Naive B cell (primary cell): ENCODE measurements around the gene RRAGD. TPM values are rescaled to one million over a fixed set of nuclear protein-coding genes. Genes with fewer than 3 reads are reported as not detected.
A peak's percentile ranks its signal among the peaks of the same experiment; 100 is the strongest.

ENCODE experiments used
- ATAC-seq, 2 donors: fragments of 150-1000 bp; cut with Tn5 transposase; 2 replicates each; pipeline ENCODE4 v1.10.0; 2021; ENCODE audit warnings: low read depth in 2 of 2, mild to moderate bottlenecking in 2 of 2, moderate library complexity in 2 of 2
- DNase-seq: peaks from one replicate; pipeline ENCODE4 v3.0.0; 2022
- H3K27ac Mint-ChIP-seq, 6 donors: one replicate each; pipeline ENCODE4 v1.8.0; 2020 to 2022; ENCODE audit warnings: mild to moderate bottlenecking in 6 of 6, mixed read lengths in 6 of 6, moderate library complexity in 5 of 6, inconsistent platforms in 2 of 6
- H3K27me3 Mint-ChIP-seq, 3 donors: one replicate each; pipeline ENCODE4 v1.8.0; 2021 to 2022; ENCODE audit warnings: mixed read lengths in 3 of 3, mild to moderate bottlenecking in 1 of 3
- H3K36me3 Mint-ChIP-seq, 2 donors: one replicate each; pipeline ENCODE4 v1.8.0; 2020 to 2022; ENCODE audit warnings: mixed read lengths in 2 of 2, inconsistent platforms in 1 of 2, mild to moderate bottlenecking in 1 of 2
- H3K4me1 Mint-ChIP-seq, 3 donors: one replicate each; pipeline ENCODE4 v1.8.0; 2020 to 2022; ENCODE audit warnings: mixed read lengths in 3 of 3, inconsistent platforms in 1 of 3, mild to moderate bottlenecking in 1 of 3, moderate library complexity in 1 of 3
- H3K4me3 Mint-ChIP-seq, 8 donors: one replicate each; pipeline ENCODE4 v1.8.0; 2020 to 2022; ENCODE audit warnings: mild to moderate bottlenecking in 8 of 8, mixed read lengths in 8 of 8, moderate library complexity in 8 of 8, inconsistent platforms in 2 of 8
- H3K9me3 Mint-ChIP-seq, 7 donors: one replicate each; pipeline ENCODE4 v1.8.0; 2020 to 2022; ENCODE audit warnings: mixed read lengths in 7 of 7, mild to moderate bottlenecking in 5 of 7, inconsistent platforms in 2 of 7, moderate library complexity in 1 of 7
- polyA plus RNA-seq, 6 donors: library from polyadenylated mRNA; unstranded; fragments of 300-500 nt; fragmentation: Illumina TruSeq; gene quantifications; one replicate each; pipeline ENCODE4 v1.2.3, GENCODE V29; 2021; ENCODE audit warnings: low read depth in 6 of 6

The RRAGD gene
- polyA plus RNA-seq, 6 donors from 2014 or later, result 0.21 to 0.68 (median 0.55) TPM

GRCh38 chr6:89357390-89357789, 54.7 kb downstream of the RRAGD start:
- peak; percentile 29 to 54 for ATAC-seq
- peaks cover 39 to 69% (median 54%) of the 10 kb centered on the region in 3 donors for H3K4me1 Mint-ChIP-seq
- no peaks in the 10 kb centered on the region for H3K27me3 Mint-ChIP-seq
- H3K4me3 Mint-ChIP-seq, result peak overlapping the region; percentile 76 to 94 (median 90)
- peak; percentile 53 for DNase-seq
- peaks cover 0 to under 1% (median 0%) of the 10 kb centered on the region in 7 donors for H3K9me3 Mint-ChIP-seq
- H3K27ac Mint-ChIP-seq, result peak overlapping the region; percentile 92 to 97 (median 96)
- no peaks in the 10 kb centered on the region for H3K36me3 Mint-ChIP-seq

GRCh38 chr6:89356642-89357170, 55.4 kb downstream of the RRAGD start:
- Mint-ChIP-seq H3K36me3 (no peaks in the 10 kb centered on the region), H3K27me3 (no peaks in the 10 kb centered on the region), H3K4me1 (peaks cover 41 to 72% (median 59%) of the 10 kb centered on the region in 3 donors), H3K27ac (peak overlapping the region; percentile 69 to 97 (median 94)), H3K4me3 (peak overlapping the region; percentile 76 to 94 (median 90)), H3K9me3 (no peaks in the 10 kb centered on the region)
- DNase-seq (no peak), ATAC-seq (no peak)

GRCh38 chr6:89355511-89356194, 56.4 kb downstream of the RRAGD start:
- Mint-ChIP-seq H3K27ac (peak overlapping the region in 3 of 6 donors; percentile 23 to 57 (median 55)), H3K4me3 (peak overlapping the region in 3 of 8 donors; percentile 12 to 76 (median 42)), H3K9me3 (no peaks in the 10 kb centered on the region), H3K4me1 (peaks cover 41 to 72% (median 66%) of the 10 kb centered on the region in 3 donors), H3K27me3 (no peaks in the 10 kb centered on the region), H3K36me3 (no peaks in the 10 kb centered on the region)
- no peak for DNase-seq
- no peak for ATAC-seq

GRCh38 chr6:89353702-89354392, 58.2 kb downstream of the RRAGD start:
- no peak for DNase-seq
- H3K36me3 Mint-ChIP-seq, result peaks cover 0 to 8% of the 10 kb centered on the region in 2 donors
- H3K9me3 Mint-ChIP-seq, result no peaks in the 10 kb centered on the region
- peak overlapping the region; percentile 92 to 97 (median 96) for H3K27ac Mint-ChIP-seq
- peak overlapping the region; percentile 85 to 98 (median 92) for H3K4me3 Mint-ChIP-seq
- H3K27me3 Mint-ChIP-seq, result no peaks in the 10 kb centered on the region
- H3K4me1 Mint-ChIP-seq, result peaks cover 49 to 75% (median 71%) of the 10 kb centered on the region in 3 donors
- ATAC-seq, result no peak

GRCh38 chr6:89353118-89353556, 58.9 kb downstream of the RRAGD start:
- peaks cover 0 to 11% of the 10 kb centered on the region in 2 donors for H3K36me3 Mint-ChIP-seq
- H3K27ac Mint-ChIP-seq, result peak overlapping the region; percentile 92 to 97 (median 96)
- H3K4me3 Mint-ChIP-seq, result peak overlapping the region; percentile 85 to 98 (median 92)
- ATAC-seq (peak; percentile 2 to 18), DNase-seq (no peak)
- H3K4me1 Mint-ChIP-seq, result peaks cover 52 to 79% (median 73%) of the 10 kb centered on the region in 3 donors
- no peaks in the 10 kb centered on the region for H3K27me3 Mint-ChIP-seq
- no peaks in the 10 kb centered on the region for H3K9me3 Mint-ChIP-seq

- peak; percentile 79 for DNase-seq
- H3K4me1 Mint-ChIP-seq, result peaks cover 55 to 77% (median 73%) of the 10 kb centered on the region in 3 donors
- peak within 1 kb of the TSS; percentile 93 to 98 (median 98) for H3K4me3 Mint-ChIP-seq
- peaks cover 0 to 11% of the 10 kb centered on the region in 2 donors for H3K36me3 Mint-ChIP-seq
- no peaks in the 10 kb centered on the region for H3K9me3 Mint-ChIP-seq
- no peaks in the 10 kb centered on the region for H3K27me3 Mint-ChIP-seq
- ATAC-seq, result peak; percentile 66 to 69
- H3K27ac Mint-ChIP-seq, result peak within 1 kb of the TSS; percentile 93 to 99 (median 97)
Observed at GRCh38 chr6:89352278-89353117, 59.6 kb downstream of the RRAGD start, which contains the start of gene UBE2J1. TSS of gene UBE2J1 (minus strand) at chr6:89352722. CDS start at chr6:89352569, 153 bp downstream.

- no peaks in the 10 kb centered on the region for H3K9me3 Mint-ChIP-seq
- peaks cover 57 to 77% (median 70%) of the 10 kb centered on the region in 3 donors for H3K4me1 Mint-ChIP-seq
- peaks cover 0 to 11% of the 10 kb centered on the region in 2 donors for H3K36me3 Mint-ChIP-seq
- H3K27me3 Mint-ChIP-seq, result no peaks in the 10 kb centered on the region
- no peak for ATAC-seq
- H3K4me3 Mint-ChIP-seq, result peak overlapping the region; percentile 93 to 98 (median 98)
- H3K27ac Mint-ChIP-seq, result peak overlapping the region; percentile 93 to 99 (median 96)
- no peak for DNase-seq
Observed at GRCh38 chr6:89351671-89352277, 60.3 kb downstream of the RRAGD start.

GRCh38 chr6:89350281-89350966, 61.6 kb downstream of the RRAGD start:
- DNase-seq (peak; percentile 78), ATAC-seq (peak; percentile 67 to 70)
- Mint-ChIP-seq H3K9me3 (no peaks in the 10 kb centered on the region), H3K4me1 (peaks cover 66 to 83% (median 74%) of the 10 kb centered on the region in 3 donors), H3K36me3 (peaks cover 0 to 11% of the 10 kb centered on the region in 2 donors), H3K27me3 (no peaks in the 10 kb centered on the region), H3K4me3 (peak overlapping the region; percentile 93 to 98 (median 98)), H3K27ac (peak overlapping the region; percentile 39 to 98 (median 96))

- peak overlapping the region in 3 of 6 donors; percentile 3 to 95 (median 40) for H3K27ac Mint-ChIP-seq
- no peaks in the 10 kb centered on the region for H3K27me3 Mint-ChIP-seq
- H3K9me3 Mint-ChIP-seq, result no peaks in the 10 kb centered on the region
- no peak for DNase-seq
- H3K4me1 Mint-ChIP-seq, result peaks cover 68 to 80% (median 76%) of the 10 kb centered on the region in 3 donors
- no peak for ATAC-seq
- peaks cover 0 to 11% of the 10 kb centered on the region in 2 donors for H3K36me3 Mint-ChIP-seq
- H3K4me3 Mint-ChIP-seq, result peak overlapping the region in 5 of 8 donors; percentile 1 to 95 (median 39)
Observed at GRCh38 chr6:89348372-89348771, 63.7 kb downstream of the RRAGD start.

GRCh38 chr6:89347825-89348224, 64.2 kb downstream of the RRAGD start:
- Mint-ChIP-seq H3K36me3 (peaks cover 0 to 11% of the 10 kb centered on the region in 2 donors), H3K4me3 (peak overlapping the region in 2 of 8 donors; percentile 42 to 95), H3K4me1 (peaks cover 68 to 77% (median 73%) of the 10 kb centered on the region in 3 donors), H3K27me3 (no peaks in the 10 kb centered on the region), H3K9me3 (no peaks in the 10 kb centered on the region), H3K27ac (peak overlapping the region in 3 of 6 donors; percentile 0 to 95 (median 40))
- DNase-seq, result no peak
- no peak for ATAC-seq

GRCh38 chr6:89346433-89346832, 65.6 kb downstream of the RRAGD start:
- Mint-ChIP-seq H3K4me3 (peak overlapping the region in 1 of 8 donors; percentile 57), H3K27me3 (no peaks in the 10 kb centered on the region), H3K9me3 (no peaks in the 10 kb centered on the region), H3K4me1 (peaks cover 64 to 70% (median 67%) of the 10 kb centered on the region in 3 donors), H3K36me3 (peaks cover 4 to 14% of the 10 kb centered on the region in 2 donors), H3K27ac (peak overlapping the region in 2 of 6 donors; percentile 29 to 84)
- no peak for ATAC-seq
- no peak for DNase-seq

- Mint-ChIP-seq H3K36me3 (peaks cover 10 to 19% of the 10 kb centered on the region in 2 donors), H3K27me3 (no peaks in the 10 kb centered on the region), H3K9me3 (no peaks in the 10 kb centered on the region), H3K27ac (peak overlapping the region in 3 of 6 donors; percentile 75 to 84 (median 83)), H3K4me1 (peaks cover 14 to 18% (median 17%) of the 10 kb centered on the region in 3 donors), H3K4me3 (no peak overlapping the region)
- ATAC-seq, result no peak
- DNase-seq, result no peak
Observed at GRCh38 chr6:89339565-89339964, 72.5 kb downstream of the RRAGD start.
